HG03520 (cell line): ENCODE data around the gene ZNHIT6.

Source experiments
- ATAC-seq: cut with Tn5 transposase; IDR thresholded peaks from one replicate; pipeline ENCODE4 v1.9.1; 2021; ENCODE audit warnings: mild to moderate bottlenecking, moderate library complexity; ENCODE audit not compliant: unreplicated experiment

The ZNHIT6 gene

DNA sequence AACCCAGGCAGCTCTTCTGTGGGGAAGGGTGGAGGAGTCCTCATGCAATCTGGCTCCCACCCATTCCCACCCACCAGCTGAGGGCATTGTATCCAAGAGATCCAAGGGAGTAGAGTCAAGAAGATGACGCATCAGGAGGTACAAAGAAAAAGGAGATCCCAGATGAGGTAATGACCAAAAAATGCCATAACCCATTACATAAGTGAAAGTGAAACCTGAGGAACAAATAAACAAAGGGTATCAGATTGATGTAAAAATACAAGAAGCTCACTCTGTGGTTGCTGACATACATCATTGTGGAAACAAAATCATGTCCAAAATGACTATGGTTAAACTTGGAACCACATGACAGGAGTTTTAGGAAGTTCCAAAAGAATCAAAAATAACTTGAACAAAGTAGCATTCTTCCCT is 85.2 kb downstream of the ZNHIT6 start:
- no peak for ATAC-seq

DNA sequence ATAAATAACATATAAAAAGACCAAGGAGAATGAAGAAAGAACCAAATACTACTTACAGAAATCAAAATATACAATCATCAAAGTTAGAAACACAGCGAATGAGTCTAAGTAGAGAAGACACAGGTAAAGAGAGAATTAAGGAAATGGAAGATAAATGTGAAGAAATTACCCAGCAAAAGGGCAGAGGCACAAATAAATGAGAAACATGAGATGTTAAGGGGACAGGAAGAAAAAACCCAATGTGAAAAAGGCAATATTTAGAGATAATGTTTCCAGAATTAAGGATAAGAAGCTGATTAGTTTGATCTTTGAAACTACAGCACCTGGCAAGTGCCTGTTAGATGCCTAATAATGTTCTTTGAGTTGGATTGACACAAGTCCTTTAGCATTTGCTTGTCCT is 86.8 kb downstream of the ZNHIT6 start:
- no peak for ATAC-seq

DNA sequence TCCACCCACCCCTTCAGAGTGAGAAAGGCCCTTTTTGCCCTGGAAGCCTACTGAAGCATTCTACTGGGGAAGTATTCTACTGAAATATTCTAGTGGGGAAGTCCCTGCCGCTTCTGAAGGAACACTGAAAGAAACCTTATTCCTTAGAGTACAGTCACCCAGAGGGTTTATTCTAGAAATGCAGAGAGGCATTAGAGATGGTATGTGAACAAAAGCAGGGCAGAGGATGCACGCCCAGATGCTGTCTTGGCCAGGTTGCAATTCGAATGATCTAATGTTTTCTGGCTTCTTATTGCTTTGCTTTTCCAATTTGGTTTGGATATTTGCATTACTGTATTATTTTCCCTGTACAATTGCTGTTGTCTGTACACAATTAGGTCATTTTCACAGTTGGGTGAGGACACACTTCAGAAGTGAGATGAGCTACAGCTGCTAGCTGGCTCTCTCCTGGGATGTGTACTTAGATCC is 90.6 kb downstream of the ZNHIT6 start:
- ATAC-seq: no peak

DNA sequence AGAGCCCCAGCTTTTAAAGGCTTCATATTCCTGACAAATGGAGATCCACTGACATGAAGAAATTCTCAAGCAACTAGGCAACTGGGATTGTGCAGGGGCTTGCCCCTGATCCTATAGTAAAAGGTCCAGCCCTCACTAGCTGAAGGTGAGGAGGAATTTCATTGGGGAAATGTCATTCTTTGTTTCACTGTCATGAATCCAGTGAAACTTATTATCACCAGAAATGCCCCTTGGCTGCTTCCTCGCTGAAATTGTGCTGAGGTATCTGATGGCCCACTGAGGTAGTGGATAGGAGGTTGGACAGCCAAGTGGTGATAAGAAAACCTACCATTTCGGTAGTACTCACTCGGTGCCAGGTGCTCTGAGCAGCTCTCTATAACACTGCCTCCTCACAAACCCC is 91.5 kb downstream of the ZNHIT6 start:
- ATAC-seq: no peak

DNA sequence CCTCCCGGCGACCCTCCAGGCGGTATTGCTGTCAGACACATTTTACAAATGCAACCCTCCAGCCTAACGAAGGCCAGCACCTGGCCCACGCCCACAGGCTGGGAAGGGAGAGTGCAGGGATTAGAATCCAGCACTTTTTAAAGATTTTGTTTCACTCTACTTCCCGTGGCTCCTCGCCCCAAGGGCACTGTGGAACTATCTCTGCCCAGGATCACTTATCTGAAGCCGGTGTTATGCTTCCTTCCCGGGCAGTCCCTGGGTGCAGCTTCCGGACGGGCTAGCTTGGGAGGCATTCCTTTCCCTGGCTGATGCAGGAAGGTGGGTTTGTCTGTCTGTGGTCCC is 91.9 kb downstream of the ZNHIT6 start:
- no peak for ATAC-seq

DNA sequence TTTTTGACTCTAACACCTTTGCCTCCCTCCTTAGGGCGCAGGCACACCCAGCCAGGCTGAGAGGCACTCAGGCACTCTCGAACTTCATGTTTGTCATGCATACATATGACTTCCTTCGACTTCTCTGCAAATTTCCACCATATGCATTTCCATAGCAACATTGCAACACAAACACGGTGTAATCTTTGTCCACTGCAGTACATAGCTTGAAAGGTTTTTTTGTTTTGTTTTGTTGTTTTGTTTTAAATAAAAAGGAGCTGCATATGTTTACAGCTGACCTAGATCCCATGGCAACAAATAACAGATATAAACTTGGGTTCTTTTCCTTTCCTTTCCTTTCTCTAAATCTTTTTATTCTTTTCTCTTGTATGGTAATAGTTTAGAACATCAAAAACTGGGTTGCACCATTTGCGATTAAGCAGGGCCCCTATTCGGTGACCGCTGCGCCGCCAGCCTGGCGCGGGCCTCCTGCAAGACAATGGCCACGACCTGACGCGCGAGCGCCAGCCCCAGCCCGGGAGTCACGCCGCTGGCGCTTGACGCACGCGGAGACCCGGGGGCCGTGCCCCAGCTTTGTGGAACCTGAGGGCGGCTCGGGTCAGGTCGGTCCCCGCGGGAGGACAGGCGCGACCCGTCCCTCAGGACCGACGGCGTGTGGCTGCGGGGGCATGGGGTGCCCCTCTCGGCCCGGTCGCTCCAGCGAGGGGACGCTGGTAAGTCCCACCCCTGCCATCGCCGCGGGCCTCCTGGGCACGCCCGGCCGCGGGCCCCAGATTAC is 92.5 kb downstream of the ZNHIT6 start:
- no peak for ATAC-seq

DNA sequence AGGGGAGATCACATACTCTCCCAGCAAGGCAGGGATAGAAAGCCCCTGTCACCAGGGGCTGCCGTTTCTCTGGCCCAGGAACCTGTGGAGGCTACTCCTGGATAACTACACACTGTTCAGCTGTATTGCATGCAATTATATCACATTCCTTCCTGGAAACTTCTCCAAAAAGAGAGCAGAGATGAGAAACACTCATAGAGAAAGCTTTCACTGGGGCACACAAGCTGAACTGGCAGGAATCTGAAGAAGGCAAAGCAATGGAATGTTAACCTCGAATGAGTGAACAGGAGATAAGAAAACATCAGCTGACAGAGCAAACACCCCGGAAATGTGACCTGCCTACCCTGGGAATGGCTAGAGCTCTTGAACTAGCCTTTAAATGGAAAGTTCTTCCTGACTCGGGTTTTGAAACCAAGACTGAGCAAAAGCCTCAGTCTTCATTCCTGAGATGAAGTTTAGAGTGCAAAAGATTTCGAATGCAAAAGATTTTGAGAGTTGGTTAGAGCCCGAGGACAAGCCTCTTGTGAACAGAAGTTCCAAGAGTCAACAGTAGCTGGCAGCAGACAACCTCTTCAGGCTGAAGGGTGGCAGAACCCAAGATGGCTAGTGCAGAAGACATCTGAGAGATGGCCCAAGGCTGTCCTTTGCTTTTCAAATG is 95.4 kb downstream of the ZNHIT6 start:
- no peak for ATAC-seq

DNA sequence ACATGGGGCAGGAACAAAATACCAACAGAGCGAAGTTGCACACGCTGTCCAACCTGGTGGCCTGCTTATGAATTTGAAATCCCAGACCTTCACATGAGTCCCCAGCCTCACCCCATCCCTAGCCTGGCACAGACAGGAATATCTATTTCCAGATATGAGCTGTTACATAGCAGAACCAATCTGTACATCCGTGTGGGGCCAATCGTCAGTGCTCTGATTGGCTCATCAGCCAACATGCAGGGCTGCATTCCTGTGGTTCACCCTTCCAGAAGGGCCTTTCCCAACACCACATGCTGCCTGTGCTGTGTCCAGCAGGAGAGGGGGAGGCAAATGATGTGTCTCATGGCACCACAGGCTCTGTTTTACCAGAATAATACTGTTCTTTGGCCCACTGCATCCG is 96.4 kb downstream of the ZNHIT6 start:
- ATAC-seq: no peak

DNA sequence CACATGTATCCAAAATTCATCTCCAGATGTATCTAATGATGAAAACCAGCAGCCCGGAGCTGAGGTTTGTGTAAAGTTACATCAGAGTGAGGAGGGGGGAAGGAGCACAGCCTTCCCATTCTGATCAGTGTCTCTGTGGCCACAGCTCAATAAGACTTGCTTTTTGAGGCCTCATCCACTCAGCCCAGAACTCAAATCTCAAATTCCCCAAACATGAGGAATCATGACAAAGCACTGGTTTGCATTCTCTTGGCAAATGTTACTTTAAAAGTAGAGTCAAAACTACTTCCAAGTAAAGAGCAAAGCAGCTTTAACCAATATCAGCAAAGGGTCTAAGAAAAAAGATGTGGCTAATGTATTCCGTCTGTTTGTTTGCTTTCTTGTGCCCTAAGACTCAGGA is 96.8 kb downstream of the ZNHIT6 start:
- ATAC-seq: no peak

DNA sequence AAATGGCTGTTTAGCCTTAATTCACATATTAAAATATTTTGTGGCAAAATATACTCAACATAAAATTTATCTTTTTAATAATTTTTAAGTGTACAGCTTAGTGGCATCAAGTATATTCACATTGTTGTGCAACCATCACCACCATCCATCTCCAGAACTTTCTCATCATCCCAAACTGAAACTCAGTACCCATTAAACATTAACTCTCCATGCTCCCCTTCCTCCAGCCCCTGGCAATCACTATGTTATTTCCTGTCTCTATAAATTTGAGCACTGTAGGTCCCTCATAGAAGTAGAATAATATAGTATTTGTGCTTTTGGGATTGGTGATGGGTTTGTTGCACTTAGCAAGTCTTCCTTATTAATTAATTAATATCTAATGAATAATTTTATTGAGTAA is 98.3 kb downstream of the ZNHIT6 start:
- no peak for ATAC-seq

DNA sequence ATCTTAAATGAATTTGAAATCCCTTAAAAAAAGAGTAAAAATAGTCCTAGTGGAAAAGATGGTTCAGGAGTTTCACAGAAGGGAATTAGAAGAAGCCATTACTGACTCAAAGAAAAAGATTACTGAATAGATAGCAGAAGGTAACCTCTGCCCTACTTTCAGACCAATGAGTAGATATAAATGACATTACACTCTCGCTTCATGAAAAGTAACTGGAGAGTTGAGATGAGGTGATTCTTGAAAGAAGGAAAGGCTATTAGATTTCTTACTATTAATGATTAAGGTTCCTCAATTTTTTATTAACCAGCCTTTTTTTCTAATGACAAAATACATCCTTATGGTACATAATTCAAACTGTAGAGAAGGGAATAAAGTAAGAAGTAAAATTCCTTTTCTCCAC is 99.4 kb downstream of the ZNHIT6 start:
- ATAC-seq: no peak

DNA sequence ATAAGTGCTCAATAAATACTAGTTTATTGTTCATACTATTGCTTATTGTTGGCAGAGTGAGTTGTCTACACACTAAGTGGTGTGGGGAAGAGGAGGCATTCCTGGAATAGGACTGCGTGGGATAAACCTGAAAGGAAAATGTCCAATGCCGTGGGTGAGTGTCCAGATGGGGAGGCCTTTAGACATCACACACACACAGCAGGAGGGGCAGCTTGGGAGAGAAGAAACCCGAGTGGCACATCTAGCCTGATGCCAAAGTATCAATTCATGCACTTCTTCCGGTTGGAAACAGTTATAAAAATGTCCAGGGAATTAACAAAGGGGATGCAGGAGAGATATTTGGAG is 100.3 kb downstream of the ZNHIT6 start:
- ATAC-seq: no peak

DNA sequence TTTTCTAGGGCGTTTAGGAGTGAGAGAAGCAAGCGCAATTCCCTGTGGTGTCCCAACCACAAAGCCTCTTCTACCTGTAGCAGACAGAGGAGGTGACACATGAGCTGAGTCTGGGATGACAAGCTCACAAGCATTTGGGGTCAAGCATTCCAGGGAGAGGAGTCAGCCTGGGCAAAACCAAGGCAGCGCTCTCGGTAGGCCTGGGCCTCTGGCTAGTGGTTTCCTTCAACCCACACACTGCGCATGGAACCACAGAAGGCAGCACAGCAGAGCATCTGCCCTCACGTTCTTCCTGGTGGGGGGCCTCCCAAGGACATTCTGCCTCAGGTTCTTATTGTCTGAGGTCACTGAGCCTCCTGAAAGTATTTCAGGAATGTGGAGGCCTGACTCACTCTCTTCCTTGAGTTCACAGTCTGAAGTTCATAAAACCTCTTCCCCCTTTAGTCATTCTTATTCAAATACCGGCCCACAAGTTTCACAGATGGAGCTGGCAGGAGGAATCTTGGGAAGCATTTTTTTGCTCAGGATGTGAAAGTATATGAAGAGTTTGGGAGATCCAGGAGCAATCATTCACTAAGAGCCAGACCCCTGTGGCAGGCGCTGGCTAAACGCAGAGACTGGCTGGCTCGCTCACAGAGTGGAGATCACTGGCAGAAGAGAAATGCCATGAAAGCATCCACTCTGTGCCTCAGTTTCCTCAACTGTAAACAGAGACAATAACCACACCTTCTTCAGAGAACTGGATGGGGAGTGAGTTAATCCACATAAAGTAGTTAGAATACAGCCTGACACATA is 100.9 kb downstream of the ZNHIT6 start:
- ATAC-seq: no peak

DNA sequence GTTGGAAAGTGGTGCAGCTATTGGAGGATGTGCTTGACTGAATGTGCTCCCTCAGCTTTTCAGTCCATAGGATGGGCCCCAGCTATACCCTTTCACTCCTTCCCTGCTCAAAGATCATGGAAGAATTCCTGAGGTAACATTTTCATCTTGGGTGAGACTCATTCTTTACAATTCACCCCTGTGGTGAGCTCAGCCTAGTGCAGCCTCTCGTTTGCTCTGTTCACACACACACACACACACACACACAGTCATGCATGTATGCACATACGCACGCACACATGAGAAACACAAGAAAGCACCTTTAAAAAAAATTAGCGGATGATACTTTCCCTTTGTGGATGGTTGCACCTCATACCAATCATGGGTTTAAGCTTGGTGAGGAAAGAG is 101.8 kb downstream of the ZNHIT6 start:
- no peak for ATAC-seq

DNA sequence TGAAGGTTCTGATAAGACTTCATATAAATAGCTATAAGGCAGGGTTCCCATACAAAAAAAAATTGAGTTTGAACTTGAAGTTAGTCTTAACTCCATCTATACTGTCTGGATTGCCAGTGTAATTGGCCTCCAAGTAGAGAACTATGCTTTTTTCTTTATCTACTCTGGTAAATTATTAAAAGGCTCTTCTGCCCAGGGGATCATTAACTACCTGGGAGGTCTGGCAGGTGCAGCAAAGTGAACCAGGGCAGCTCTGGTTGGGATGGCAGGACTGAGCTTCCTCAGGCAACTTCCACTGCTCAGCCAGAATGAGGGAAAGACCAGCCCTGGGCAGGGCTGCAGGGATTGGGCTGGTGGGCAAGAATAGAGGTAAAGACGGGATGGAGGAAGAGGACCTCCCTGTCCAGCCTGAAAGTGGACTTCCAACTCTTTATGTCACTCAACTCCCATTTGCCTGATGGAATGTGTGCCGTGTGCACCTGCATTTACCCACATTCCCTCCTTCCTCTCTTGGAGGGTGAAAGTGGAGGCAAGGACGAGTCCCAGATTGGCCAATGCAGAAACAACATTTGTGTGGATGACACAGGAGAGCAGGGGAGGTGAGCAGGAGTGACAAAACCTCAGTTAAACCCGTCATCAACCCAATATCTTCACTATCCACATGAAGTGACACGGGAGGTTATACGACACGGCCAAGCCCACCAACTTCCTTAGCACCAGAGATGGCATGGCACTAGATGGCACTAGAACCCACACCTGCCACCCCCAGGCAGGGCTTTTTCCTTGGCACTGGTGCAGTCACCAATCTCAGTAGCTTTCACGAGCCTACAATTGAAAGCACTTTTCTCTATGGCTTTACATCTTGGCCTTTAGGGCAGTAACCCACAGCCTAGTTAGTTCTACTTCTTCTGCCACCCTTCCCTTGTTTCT is 102.5 kb downstream of the ZNHIT6 start:
- no peak for ATAC-seq

DNA sequence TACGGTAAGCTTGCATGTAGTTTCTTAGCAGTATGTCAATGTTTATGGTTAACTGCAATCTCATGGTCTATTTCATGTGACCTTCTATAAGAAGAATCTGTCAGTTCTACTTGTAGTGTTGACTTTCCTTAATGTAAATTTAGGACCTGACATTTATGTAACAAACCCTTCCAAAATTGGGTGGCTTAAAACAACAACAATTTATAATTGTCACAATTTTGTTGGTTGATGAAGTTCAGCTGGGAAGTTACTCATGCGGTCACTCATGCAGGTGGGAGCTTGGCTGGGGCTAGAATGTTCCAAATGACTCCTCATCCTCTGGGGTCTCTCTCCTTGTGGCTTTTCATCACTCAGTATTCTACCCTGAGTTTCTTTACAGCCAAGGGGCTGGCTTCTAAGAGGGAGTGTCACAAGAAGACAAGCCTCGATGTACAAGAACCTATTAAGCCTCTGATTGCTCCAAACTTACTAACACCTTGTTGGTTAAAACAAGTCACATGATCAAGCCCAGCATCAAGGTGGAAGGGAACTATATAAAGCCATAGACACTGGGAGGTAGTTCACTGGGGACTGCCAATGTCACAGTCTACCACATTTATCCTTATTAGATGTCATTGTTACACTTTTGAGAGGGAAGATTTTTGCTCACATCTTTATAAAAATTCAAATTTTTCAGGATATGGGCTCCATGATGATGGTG is 103.8 kb downstream of the ZNHIT6 start:
- ATAC-seq: no peak

DNA sequence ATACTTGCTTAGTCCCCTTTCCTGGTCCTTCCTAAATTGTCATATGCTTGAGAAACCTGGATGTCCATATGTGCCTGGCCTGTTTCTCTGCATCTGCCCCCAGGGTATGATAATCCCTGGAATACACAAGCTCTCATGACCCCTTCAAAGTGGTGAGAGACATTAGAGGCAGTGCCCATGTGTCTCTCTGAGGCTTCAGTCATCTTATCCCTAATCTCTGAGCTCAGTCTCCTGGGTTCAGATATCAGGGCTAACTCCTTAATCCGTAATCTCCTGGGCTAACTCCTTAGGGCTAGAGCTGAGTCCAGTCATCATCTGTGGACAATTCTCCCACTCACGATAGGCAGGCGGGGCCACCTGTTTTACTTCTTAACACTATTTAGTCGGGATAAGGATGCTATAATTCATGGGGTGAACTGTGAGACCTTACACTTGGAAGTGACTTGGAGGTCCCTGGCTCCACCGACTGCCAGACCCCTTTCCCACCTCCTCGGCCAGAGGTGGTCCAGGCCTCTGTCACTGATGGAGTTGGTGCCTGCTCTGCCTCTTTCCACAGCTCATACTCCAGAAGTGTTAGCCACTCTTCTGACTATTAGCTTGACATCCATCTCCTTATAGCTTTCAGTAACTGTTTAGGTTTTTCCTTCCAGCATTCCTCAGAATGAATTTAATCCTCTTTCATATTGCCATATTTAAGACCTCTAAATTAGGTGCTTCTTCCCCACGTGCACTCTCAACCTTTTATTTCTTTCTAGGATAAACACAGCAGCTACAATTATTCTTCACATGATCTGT is 105.0 kb downstream of the ZNHIT6 start:
- ATAC-seq: no peak

DNA sequence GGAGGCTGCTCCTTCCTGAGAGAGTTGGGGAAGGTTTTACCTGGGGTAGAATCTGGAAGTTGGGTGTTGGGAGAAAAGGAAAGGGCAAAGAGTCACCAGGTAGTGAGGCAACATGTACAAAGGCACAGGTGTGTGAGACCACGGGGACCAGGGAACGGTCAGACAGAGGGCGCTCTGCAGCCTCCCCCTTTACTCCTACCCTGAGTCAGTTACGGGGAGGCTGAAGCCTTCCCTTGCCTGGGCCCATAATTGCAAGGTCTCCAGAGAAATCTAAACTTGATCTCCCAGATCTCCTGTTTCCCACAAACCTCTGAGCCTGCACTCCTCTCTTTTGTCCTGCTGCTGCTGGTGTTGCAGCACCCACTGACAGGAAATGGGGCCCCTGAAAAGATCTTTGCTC is 105.7 kb downstream of the ZNHIT6 start:
- ATAC-seq: no peak

DNA sequence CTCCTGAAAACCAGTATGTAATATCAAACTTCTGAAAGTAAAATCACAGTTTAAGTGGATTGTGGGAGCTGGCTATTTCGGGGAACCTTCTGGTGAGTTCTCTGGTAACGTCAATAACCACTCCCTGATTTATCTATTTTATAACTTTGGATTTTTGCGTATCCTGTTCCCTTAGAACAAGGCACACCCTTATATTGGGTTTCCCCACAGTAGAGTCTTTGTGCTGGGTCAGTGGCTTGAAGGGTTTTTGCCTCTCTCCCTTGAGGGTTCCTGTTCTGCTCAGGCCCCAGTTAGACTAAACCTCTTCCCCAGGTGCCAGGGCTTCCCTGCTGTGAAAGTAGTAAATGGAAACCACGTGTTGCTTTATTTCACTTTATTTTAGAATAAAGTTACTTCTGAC is 106.3 kb downstream of the ZNHIT6 start:
- no peak for ATAC-seq

DNA sequence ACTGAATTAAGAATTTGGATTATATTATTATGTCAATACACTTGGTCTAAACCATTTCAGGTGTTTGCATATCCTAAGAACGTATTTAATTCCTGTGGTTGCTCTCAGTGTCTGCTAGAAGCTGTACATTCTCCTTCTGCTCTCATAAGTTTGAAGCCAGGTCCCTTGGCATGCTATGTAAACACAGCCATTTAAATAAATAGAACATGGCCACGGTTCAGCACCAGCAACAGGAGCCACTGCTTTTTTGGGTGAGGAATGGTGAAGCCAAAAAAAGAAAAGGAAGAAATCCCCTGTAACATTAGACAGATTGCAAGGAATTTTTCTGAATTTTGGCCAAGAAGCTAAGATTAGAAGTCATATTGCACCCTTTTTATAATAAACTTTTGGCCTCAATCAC is 108.6 kb downstream of the ZNHIT6 start:
- ATAC-seq: no peak
